Coronary artery (tissue), 2 donors: ENCODE data around the gene SP6.

Experiments used
- DNase-seq: peaks from one replicate; pipeline ENCODE4 v3.0.0-alpha.2; 2017; ENCODE audit warnings: low spot score
- H3K27ac ChIP-seq, 2 donors: fragments of 200-600 bp; sonication (generic); one replicate each; pipeline ENCODE4 v1.5.1; 2016 to 2019
- H3K4me3 ChIP-seq: fragments of 200-600 bp; sonication (generic); 2 replicates; pipeline ENCODE4 v1.5.1; 2016; ENCODE audit warnings: mild to moderate bottlenecking, moderate library complexity
- CTCF ChIP-seq: fragments of 200-600 bp; sonication (generic); IDR thresholded peaks from one replicate; pipeline ENCODE4 v1.5.1; 2019; ENCODE audit warnings: antibody characterized with exemption

Gene SP6

GRCh38 chr17:47862621-47863440 is 11.9 kb upstream of the SP6 start:
- no peak overlapping the region for H3K4me3 ChIP-seq
- H3K27ac ChIP-seq = no peak overlapping the region
- no peak for DNase-seq
- TF ChIP-seq CTCF = no peak

- no peak for DNase-seq
- TF ChIP-seq CTCF = no peak
- H3K27ac ChIP-seq = no peak overlapping the region
- H3K4me3 ChIP-seq = no peak overlapping the region
Measured at GRCh38 chr17:47860386-47860785, 9.4 kb upstream of the SP6 start.

- no peak for DNase-seq
- Histone ChIP-seq H3K27ac (no peak overlapping the region), H3K4me3 (no peak overlapping the region)
- TF ChIP-seq CTCF = no peak
Measured at GRCh38 chr17:47857551-47858455, 6.8 kb upstream of the SP6 start.

- DNase-seq = no peak
- Histone ChIP-seq H3K27ac (no peak overlapping the region), H3K4me3 (no peak overlapping the region)
- TF ChIP-seq CTCF = no peak
Measured at GRCh38 chr17:47856830-47857229, 5.9 kb upstream of the SP6 start.

GRCh38 chr17:47855737-47856136 is 4.8 kb upstream of the SP6 start:
- H3K27ac ChIP-seq = no peak overlapping the region
- no peak overlapping the region for H3K4me3 ChIP-seq
- TF ChIP-seq CTCF = no peak
- DNase-seq = no peak

GRCh38 chr17:47853616-47854015 is 2.7 kb upstream of the SP6 start:
- no peak for TF ChIP-seq CTCF
- Histone ChIP-seq H3K27ac (no peak overlapping the region), H3K4me3 (no peak overlapping the region)
- no peak for DNase-seq
